Esophagus squamous epithelium (tissue), 5 donors: ENCODE results near the gene GNG13. TPM values are rescaled to one million over a fixed set of nuclear protein-coding genes. Genes with fewer than 3 reads are reported as not detected.

Source experiments
- DNase-seq: peaks from one replicate; lab custom pipeline; 2025; lab: John Stamatoyannopoulos, UW
- H3K27ac ChIP-seq, 4 donors: fragments of 200-600 bp; sonication (generic); one replicate each; pipeline ENCODE4 v1.5.1; 2016 to 2019; ENCODE audit warnings: mild to moderate bottlenecking in 1 of 4
- H3K27me3 ChIP-seq, 4 donors: fragments of 200-600 bp; sonication (generic); 1 replicate in 3 of 4; 2 replicates in 1 of 4; pipeline versions ENCODE4 v1.5.1 to v1.6.0; 2017 to 2021; ENCODE audit warnings: antibody characterized with exemption in 1 of 4
- H3K36me3 ChIP-seq, 3 donors: fragments of 200-600 bp; sonication (generic); one replicate each; pipeline ENCODE4 v1.5.1; 2016 to 2019
- H3K4me1 ChIP-seq, 3 donors: fragments of 200-600 bp; sonication (generic); one replicate each; pipeline ENCODE4 v1.5.1; 2017 to 2019
- H3K4me3 ChIP-seq, 4 donors: fragments of 200-600 bp; sonication (generic); 1 replicate in 3 of 4; 2 replicates in 1 of 4; pipeline ENCODE4 v1.5.1; 2016 to 2019; ENCODE audit warnings: mild to moderate bottlenecking in 2 of 4, moderate library complexity in 1 of 4
- H3K9me3 ChIP-seq, 3 donors: fragments of 200-600 bp; sonication (generic); one replicate each; pipeline ENCODE4 v1.5.1; 2016 to 2019
- POLR2A ChIP-seq, 4 donors: fragments of 450-650 bp; IDR thresholded peaks; one replicate each; pipeline ENCODE4 v1.6.1; 2017; ENCODE audit warnings: antibody characterized with exemption in 4 of 4, mild to moderate bottlenecking in 4 of 4, moderate library complexity in 3 of 4
- WGBS, 2 donors: methylation state at CpG; one replicate each; pipeline ENCODE4 v1.1.5; 2018; 5-methylcytosine and 5-hydroxymethylcytosine counted together
- intact Hi-C: fragments of 100-400 bp; cut with DNase I; formaldehyde crosslinking; loops from one replicate; pipeline ENCODE4 v1.15.0; 2022
- total RNA-seq, 4 donors: library from RNA; depleted of rRNA; stranded (reverse); fragments of >200 nt; gene quantifications; one replicate each; pipeline ENCODE4 v1.1.0, GENCODE V29; 2016
- TF ChIP-seq, protein P1 (sequence below), 6 experiments: fragments of 450-650 bp in 4 of 6; fragments of 200-600 bp in 2 of 6; sonication (generic) in 2 of 6; IDR thresholded peaks; one replicate each; pipeline ENCODE4 v1.5.1; 2016 to 2019; ENCODE audit warnings: antibody characterized with exemption in 6 of 6, mild to moderate bottlenecking in 4 of 6, moderate library complexity in 4 of 6
- donor health status: DM: yes; HTN: yes; CAD: no.

GNG13 gene
- total RNA-seq, 4 donors from 2014 or later = not detected

DNA sequence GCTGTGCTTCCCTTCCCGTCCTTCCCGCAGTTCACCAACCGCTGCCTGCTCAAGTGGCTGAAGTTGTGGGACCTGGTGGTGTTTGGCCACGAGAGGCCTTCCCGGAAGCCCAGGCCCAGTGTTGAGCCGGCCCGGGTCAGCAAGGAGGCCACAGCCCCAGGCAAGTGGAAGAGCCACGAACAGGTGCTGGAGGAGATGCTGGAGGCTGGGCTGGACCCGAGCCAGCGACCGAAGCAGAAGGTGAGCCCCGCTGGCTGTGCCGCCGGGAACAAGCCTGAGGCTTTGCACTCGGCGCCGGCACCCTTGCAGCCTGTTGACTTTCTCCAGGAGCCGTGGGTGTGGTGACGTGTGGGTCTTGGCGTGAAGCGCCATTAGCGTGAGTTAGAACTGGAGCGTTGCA lies 9.4 kb downstream of the GNG13 start:
- 90 to 92% methylated on average over 5 to 8 of the region's 23 CpGs for WGBS, 2 donors
- DNase-seq = no peak
- intact Hi-C loops = no loop called here

DNA sequence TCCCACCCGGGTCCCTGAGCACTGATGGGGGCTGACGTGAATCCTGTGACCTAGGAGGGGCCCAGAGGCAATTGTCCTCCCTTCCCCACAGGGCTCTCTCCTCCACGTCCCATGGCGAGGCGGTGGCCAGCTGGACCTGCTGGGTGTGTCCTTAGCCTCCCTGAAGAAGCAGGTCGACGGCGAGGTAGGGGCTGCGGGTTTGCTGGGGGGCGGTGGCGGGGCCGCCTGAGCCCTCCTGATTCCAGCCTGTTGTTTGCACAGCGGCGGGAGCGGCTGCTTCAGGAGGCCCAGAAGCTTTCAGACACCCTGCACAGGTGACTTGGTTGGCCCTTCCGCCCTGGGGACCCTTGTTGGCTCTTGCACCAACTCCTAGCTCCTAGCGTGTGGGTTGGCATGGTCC lies 10.4 kb downstream of the GNG13 start:
- intact Hi-C loops = no loop called here
- Histone ChIP-seq H3K9me3 (no peaks in the 10 kb centered on the region), H3K4me3 (no peak overlapping the region), H3K27me3 (no peaks in the 10 kb centered on the region), H3K36me3 (peaks cover 0 to 49% (median 0%) of the 10 kb centered on the region in 3 donors), H3K27ac (no peak overlapping the region), H3K4me1 (peaks cover 20 to 41% (median 20%) of the 10 kb centered on the region in 3 donors)
- DNase-seq = no peak
- WGBS, 2 donors = 83 to 97% methylated on average over 2 to 5 of the region's 17 CpGs
- TF ChIP-seq POLR2A (IDR thresholded peaks at IDR 0.05) = no peak
- TF ChIP-seq, protein P1, sequence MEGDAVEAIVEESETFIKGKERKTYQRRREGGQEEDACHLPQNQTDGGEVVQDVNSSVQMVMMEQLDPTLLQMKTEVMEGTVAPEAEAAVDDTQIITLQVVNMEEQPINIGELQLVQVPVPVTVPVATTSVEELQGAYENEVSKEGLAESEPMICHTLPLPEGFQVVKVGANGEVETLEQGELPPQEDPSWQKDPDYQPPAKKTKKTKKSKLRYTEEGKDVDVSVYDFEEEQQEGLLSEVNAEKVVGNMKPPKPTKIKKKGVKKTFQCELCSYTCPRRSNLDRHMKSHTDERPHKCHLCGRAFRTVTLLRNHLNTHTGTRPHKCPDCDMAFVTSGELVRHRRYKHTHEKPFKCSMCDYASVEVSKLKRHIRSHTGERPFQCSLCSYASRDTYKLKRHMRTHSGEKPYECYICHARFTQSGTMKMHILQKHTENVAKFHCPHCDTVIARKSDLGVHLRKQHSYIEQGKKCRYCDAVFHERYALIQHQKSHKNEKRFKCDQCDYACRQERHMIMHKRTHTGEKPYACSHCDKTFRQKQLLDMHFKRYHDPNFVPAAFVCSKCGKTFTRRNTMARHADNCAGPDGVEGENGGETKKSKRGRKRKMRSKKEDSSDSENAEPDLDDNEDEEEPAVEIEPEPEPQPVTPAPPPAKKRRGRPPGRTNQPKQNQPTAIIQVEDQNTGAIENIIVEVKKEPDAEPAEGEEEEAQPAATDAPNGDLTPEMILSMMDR (IDR thresholded peaks at IDR 0.05) = no peak

More for the DNA sequence above, 9.4 kb downstream of the GNG13 start:
- peaks cover 0 to 43% (median 0%) of the 10 kb centered on the region in 3 donors for H3K36me3 ChIP-seq
- no peak overlapping the region for H3K4me3 ChIP-seq
- H3K4me1 ChIP-seq = peaks cover 20 to 40% (median 20%) of the 10 kb centered on the region in 3 donors
- H3K9me3 ChIP-seq = no peaks in the 10 kb centered on the region
- TF ChIP-seq, protein P1 (IDR thresholded peaks at IDR 0.05) = no peak
- TF ChIP-seq POLR2A (IDR thresholded peaks at IDR 0.05) = no peak
- peaks cover 0 to 4% (median 0%) of the 10 kb centered on the region in 4 donors for H3K27me3 ChIP-seq
- H3K27ac ChIP-seq = no peak overlapping the region

DNA sequence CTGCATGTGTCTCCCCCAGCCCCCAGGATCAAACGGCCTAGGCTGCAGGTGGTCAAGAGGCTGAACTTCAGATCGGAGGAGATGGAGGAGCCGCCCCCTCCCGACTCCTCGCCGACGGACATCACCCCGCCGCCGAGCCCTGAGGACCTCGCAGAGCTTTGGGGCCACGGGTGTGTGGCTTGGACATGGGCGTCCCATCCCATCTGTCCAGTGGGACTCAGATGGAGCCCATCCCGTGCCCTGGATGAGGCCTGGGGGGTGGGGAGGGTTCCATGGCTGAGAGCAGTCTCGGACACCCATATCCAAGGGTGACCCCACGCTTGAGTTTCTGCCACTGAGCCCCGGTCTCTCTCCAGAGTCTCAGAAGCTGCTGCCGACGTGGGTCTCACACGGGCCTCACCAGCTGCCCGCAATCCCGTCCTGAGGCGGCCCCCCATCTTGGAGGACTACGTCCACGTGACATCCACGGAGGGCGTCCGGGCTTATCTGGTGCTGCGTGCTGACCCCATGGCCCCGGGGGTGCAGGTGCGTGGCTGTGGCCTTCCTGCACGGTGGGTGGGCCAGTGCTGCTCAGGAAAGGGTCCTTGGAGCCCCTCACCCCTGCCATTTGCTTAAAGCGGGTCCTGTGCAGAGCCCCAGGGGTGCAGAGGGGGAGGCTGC lies 11.2 kb downstream of the GNG13 start:
- intact Hi-C loops = loop anchor here (5.0 kb wide), 1 partner anchor 77 kb away; no protein-coding TSS in a partner anchor
- Histone ChIP-seq H3K4me3 (peak overlapping the region; percentile 75 to 99 (median 88)), H3K4me1 (peaks cover 20 to 41% (median 20%) of the 10 kb centered on the region in 3 donors), H3K9me3 (no peaks in the 10 kb centered on the region), H3K27me3 (no peaks in the 10 kb centered on the region), H3K27ac (peak overlapping the region in 2 of 4 donors; percentile 69 to 83), H3K36me3 (peaks cover 0 to 49% (median 0%) of the 10 kb centered on the region in 3 donors)
- TF ChIP-seq, protein P1 (IDR thresholded peaks at IDR 0.05) = no peak
- TF ChIP-seq POLR2A (IDR thresholded peaks at IDR 0.05) = no peak
- 72 to 80% methylated on average over 1 to 2 of the region's 33 CpGs for WGBS, 2 donors
- DNase-seq = no peak

DNA sequence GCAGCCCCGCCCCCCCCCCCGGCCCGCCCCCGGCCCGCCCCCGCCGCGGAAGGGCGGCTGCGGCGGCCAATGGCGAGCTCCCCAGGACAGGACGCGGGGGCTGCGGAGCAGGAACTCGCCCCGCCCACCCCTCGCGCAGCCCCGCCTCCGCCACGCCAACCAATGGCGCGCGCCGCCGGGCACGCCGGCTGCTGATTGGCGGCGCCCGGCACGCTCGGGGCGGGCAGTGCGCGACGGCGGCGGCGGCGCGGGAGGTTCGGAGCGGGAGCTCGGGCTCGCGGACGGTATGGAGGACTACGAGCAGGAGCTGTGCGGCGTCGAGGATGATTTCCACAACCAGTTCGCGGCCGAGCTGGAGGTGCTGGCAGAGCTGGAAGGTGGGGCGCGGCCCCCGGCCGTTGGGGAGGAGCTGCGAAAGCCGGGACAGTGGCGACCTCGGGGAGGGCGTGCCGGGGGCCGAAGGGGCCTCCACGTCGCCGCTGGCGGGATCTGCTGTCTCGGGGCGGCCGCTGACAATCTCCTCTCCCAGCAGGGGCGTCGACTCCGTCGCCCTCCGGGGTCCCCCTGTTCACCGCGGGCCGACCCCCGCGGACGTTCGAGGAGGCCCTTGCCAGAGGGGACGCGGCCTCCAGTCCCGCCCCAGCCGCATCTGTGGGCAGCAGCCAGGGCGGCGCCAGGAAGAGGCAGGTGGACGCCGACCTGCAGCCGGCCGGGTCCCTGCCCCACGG lies 12.0 kb downstream of the GNG13 start, which contains the start of gene CHTF18:
Gene CHTF18 (plus strand): TSS at position 222 of the 728 bp plus-strand sequence. CDS start 65 bp downstream, at position 287.
- no CpG with 5 or more reads among the region's 97 CpGs for WGBS, 2 donors
- Histone ChIP-seq H3K27ac (peak within 1 kb of the TSS; percentile 78 to 90 (median 84)), H3K4me1 (peaks cover 24 to 48% (median 26%) of the 10 kb centered on the region in 3 donors), H3K4me3 (peak within 1 kb of the TSS; percentile 80 to 99 (median 93)), H3K27me3 (peaks cover 0 to under 1% (median 0%) of the 10 kb centered on the region in 4 donors), H3K36me3 (peaks cover 0 to 46% (median 0%) of the 10 kb centered on the region in 3 donors), H3K9me3 (no peaks in the 10 kb centered on the region)
- TF ChIP-seq, protein P1 (IDR thresholded peaks at IDR 0.05) = no peak
- no peak for TF ChIP-seq POLR2A (IDR thresholded peaks at IDR 0.05)
- intact Hi-C loops = loop anchor here (5.0 kb wide), 1 partner anchor 76 kb away; no protein-coding TSS in a partner anchor
- peak; percentile 27 for DNase-seq
